CD4-positive, alpha-beta T cell treated with Interleukin-6 for 4 hours (primary cell): ENCODE results near the gene GRIP1.
"Not testable (repeated sequence)": the region's sequence is repeated elsewhere in the genome, so short reads cannot be mapped to it uniquely, and the experiment has no call there.

Source experiments
- DNase-seq: peaks from one replicate; pipeline ENCODE4 v3.0.0-alpha.2; 2020; ENCODE audit warnings: mixed read lengths

The GRIP1 gene

DNA sequence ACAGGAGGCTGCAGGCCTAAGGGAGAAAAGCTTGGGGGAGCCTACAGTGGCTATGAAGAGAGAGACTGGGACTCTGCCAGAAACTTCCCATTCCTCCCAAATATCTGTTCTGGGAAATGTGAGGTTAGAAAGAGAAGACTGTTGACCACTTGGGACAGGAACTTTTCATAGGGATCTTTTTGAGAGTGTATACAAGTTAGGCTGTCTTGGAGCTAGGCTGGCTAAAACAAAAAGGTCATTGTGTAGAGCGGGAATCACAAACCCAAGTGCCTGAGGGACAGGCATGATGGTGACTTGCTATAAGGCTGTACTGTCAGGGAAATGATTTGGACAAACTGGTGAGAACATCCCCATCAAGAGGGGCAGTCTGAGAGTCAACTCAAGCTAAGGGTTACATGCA is 175.1 kb downstream of the GRIP1 start:
- no peak for DNase-seq

DNA sequence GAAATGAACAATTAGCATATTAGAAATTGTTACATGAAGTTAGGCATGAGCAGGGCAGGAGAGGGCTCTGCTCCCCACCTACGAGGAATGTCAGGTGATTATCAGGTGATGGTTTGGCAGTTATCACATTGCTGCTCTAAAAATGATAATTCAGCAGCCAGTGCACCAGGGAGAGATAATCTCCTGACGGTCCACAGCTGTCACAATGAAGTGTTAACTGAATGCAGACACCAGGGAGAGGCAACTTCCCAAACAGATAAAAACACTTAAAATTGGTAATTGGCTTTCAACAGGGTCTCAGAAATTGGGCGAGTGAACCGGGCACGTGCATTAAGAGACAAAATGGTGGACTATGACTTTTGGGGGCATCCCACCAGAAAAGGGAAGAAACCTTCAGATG is 176.0 kb downstream of the GRIP1 start:
- no peak for DNase-seq

DNA sequence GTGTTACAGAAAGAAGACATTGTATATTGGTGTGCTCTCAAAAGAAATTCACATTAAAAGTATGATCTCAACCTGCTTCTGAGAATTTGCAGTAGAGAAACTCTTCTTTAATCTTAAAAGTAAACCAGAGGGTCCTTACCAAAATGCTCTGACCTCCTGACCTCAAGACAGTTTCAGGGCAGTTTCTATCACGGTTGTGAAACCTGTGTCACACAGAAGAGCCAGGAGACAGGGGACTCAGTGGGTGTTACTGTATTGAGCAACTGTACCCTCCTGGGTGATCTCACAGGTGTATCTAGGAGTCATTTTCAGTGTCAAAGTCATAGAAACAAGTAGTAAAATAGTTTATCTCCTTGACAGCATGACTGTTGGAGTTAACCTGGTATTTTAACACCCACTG is 178.0 kb downstream of the GRIP1 start:
- DNase-seq: no peak

DNA sequence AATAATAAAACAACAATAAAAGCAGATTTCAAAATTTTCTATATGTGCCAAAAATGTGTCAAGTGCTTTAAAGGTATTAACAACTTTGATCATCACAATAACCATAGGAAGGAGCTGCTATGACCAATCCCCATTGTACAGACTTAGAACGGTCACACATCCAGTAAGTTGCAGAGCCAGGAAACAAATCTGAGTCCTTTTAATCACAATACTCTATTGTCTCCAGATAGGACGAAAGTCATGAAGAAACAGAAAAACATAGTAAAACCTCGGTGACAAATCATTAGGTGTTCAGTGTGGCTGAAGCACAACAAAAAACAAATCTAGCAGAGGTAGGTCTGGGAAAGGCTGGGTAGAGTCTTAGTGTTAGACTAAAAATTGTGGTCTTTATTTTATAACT is 178.8 kb downstream of the GRIP1 start:
- no peak for DNase-seq

DNA sequence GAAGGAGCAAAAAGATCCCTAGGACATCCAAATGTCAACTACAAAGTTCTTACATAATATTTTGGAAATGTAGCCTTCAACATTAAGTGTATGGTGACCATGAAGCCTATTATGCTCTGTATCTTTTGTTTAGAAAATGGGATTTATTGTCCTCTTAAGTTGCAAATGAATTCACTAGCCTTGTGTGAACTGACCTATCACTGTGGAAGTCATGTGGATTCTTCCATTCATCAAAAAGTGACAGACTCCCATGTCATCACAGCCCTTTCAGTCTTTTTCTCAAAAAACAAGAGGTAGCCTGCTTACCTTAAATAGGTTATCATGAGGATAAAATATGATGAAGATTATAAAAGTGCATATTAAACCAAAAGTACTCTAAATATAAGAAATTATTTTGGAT is 179.9 kb downstream of the GRIP1 start:
- no peak for DNase-seq

DNA sequence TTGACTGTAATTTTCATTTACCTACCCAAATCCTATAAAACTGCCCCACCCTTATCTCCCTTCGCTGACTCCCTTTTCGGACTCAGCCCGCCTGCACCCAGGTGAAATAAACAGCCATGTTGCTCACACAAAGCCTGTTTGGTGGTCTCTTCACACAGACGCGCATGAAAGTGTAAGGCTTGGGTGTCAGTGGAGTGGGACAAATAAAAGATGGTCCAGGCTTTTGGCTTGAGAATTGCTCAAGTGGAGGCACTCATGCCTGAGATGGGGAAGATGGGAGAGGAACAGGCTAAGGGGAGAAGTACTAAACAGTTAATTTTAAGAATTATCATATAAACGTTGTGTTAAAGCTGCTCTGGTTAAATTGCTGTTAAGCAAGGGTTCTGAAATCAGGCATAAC is 180.8 kb downstream of the GRIP1 start:
- not testable (repeated sequence) for DNase-seq

DNA sequence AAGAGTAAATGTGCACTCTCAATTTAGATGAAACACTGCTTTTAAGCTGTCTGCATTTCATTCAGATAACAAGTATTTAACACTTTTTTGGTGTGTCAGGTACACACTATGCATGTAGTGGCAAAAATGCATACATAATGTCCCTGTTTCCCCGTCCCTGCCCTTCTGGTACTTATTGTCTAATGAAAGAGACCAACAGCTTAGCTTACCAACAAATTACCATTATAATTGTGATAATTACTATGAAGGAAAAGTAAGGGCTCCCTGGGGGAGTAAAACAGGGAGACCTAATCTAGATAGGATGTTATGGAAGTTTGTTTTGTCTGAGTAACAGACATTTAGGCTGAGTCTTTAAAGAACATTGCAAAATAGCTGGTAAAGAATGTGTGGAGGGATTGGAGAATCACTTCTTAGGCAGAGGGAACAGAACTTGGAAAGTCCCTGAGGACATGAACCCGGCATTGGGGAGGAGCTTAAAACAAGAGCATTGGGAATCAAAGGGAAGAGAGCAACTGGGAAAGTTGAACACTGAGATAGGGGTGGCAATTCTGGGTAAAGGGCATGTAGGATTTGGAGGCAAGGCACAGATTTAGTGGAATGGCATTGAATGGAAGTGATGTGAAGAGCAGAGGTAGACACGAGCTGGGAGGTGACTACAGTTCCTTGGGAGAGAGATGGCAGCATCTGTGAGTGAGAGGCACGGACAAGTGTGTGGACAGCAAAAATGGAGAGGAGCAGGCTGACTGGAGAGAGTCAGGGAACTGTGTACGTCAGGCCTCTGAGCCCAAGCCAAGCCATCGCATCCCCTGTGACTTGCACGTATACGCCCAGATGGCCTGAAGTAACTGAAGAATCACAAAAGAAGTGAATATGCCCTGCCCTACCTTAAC is 181.6 kb downstream of the GRIP1 start:
- no peak for DNase-seq

DNA sequence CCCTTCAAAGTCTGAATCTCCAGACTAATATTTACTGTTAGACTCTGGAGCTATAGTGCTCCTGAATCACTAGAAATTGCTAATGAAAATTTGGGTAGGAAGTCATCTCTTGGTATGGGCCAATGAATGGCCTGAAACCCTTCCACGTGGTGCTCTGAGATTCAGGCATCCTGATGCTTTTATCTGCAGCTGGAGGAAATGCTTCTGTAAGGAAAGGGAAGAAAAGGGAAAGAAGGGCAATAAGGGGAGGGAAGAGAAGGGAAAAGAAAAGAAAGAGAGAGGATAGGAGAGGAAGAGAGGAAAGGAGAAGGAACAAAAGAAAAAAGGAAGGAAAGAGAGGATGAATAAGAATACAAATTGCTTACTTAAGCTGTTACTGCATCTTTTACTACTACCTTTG is 182.3 kb downstream of the GRIP1 start:
- DNase-seq: no peak

DNA sequence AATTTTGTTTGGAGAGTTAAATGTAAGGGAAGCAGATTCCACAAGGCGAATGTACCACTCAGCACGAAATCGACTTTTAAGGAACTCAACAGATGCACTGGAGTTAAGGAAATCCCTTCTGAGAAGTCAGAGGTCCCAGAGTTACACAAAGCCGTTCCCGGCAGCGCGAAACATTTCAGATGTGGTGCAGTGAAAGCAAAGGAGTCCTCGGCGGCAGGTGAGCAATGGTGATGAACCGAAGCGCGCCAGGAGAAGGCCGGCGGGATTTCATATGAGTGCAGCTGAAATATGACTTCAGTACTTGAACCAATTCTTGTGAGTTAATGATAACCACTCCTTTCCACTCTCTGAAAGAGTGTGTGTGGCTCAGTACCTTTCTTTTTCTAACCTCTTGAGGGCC is 183.2 kb downstream of the GRIP1 start:
- DNase-seq: no peak

DNA sequence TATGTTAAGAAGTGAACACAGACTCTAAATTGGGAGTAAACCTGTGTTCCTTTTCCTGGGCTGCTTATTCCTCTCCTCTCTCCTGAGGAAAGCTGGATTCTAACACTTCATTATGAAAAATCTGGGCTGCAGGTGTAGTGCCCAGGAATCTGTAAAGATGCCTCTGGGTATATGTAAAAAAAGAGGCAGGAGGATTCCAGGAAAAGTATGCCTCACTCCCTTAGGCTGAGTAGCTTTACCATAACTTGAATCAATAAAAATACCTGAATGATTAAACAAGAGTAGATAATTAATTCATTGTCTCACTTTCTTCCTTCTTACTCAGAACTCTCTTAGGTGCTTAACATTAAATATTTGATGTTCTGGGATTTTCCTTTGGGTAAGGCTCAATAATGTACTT is 185.1 kb downstream of the GRIP1 start:
- no peak for DNase-seq

DNA sequence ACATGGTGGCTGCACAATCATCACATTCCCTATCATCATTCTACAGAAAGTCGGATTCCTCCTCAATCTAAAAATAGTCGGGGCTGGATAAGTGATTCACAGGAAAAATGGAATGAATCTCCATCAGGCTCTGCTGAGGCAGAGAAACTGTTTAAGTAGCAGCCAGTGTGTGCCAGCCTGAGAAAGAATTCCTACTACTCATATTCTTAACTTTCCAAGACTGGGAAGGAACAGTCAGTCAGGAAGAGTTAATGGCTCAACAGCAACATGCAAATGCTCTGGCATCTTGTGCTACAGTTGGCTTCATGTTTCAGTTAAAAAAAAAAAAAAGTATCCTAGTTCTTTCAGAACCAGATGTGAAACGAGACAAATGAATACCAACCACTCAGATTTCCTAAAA is 187.0 kb downstream of the GRIP1 start:
- DNase-seq: no peak

DNA sequence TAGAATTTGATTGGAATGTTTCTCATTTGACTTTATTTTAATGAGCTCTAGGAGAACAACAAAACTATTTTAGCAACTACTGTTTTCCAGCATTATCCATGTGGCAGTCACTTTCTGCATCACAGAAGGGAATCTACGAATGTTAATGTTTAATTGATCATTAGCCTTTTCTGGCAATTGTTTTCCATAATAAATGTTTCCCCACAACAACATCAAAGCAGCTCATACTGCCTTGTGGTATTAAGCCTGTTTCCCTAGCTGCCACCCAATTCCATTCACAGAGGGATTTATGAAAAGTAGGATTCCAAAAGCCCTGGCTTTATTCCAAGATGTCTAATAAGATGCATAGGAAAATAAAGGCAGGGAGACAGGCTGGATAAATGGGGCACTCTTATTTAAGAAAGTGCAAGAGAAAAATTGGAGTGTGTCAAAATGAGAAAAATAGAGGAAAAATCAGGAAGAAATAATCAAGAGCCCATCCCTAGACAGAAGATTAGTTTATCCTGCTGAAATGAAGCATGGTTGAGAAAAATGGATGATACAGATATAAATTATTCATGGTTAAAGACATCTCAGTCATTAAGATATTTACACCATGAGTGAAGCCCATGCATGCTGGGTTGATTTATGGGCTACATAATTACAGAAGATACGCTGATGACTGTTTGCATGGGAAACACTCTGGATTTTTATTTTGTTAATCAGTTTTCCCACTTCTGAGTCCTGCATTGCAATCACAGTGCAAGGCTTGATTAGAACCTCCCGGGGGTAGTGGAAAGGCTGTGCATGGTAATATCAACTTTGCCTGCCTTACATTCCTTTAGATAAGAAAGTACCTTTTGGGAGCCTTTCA is 196.3 kb downstream of the GRIP1 start:
- no peak for DNase-seq

DNA sequence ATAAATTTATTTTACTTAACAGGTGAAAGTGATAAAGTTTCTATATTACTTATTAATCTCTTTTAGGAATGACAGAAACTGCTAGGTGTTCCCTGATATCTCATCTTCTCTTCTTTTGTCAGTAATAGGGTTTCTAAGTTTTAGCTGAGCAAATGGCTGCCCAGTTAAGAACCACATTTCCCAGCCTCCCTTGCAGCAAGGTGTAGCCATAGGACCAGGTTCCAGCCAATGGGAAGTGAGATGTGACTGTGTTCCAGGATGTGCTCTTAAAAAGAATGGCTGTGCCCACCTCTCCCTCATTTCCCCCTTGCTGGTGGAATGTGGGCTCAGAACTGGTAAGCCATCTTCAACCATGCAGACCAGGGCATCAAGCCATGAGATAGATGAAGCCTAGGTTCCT is 210.9 kb downstream of the GRIP1 start:
- no peak for DNase-seq

DNA sequence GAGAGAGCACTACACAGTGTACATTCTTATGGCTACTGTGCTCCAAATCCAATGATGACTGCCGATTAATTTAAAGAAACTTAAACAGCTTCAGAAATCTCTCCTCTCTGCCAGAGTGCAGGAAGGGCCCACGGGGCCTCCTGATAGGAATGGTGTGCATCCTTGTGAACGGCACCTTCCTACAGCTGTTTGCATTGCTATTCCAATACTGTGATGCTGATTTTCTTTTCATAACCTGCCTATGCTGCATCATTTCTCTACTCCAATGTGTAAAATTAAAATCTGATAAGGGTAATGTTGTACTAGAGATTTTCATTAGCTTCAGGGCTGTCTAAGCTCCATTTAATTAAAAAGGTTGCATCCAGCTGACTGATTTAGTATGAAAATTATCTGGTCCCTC is 217.5 kb downstream of the GRIP1 start:
- DNase-seq: no peak

DNA sequence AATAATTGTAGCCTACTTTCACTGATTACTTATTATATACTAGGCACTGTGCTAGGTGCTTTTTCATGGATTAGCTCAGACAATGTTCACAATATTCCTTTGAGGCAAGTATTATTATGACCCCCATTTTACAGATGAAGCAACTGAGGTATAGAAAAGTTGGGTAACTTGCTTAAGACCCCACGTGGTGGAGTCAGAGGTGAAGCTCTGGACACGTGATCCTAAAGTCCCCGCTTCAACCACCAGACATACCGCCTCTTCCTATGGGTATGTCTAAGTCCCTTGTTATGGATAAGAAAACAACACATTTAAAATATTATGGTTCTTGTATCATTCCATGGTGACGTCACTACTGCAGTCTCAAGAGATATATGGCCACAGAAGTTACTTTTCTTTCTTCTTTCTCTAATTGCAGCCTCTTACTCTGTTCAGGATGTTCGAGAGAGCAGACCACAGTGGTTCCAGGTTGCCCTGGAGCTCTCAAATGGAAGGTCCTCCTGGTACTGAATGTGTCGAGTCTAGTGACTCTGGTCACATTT is 218.9 kb downstream of the GRIP1 start:
- DNase-seq: no peak

DNA sequence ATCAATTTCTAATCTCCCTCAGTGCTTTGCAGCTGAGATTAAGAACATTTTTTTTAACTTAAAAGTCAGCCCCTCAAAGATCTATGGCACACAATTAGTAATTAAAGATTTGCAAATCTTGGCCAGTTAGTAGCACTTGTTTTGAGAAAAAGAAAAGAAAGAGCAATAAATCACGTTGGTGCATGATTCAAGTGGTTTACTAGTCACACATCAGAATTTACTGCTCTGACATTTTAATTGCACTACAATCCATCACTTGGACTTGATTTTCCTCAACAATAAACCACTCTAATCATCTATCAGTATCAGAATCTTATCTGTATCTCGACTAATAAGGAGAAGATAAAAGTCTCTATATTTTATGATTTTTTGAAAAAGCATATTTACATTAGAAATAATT is 222.3 kb downstream of the GRIP1 start:
- DNase-seq: no peak

DNA sequence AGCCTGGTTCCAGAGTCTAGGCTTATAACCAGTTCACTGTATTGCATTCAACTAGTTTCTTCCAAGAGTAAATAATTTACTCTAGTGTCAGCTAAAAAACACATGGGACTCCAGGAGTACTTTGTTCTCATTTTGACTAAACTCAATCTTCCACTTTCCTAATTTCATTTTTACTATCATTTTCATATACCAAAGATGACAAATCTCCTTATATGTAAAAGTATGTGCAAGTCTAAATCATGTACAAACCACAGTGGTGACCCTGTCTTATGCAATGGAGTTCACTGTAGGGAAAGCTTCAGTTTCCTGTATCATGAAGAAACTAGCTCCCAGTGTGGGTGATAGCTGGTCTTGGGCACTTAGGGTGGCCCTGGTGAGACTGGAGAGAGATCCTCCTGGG is 225.0 kb downstream of the GRIP1 start:
- DNase-seq: no peak

DNA sequence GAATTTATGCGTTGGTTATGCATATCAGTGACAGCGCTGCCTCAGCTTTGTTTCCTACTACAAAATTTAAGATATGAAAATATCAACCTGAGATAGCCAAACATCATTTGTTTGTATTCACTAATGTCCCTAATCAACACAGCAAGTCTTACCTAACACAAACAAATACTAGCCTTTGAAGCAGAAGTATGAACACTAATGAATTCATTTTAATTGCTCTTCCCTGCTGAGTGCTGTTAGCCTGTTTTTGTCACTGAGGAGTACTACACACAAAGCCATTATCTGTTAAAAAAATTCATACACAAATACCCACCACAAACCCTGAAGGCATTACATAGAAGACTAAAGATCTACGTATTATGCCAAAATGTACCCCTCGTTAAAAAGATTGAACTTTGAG is 225.8 kb downstream of the GRIP1 start:
- no peak for DNase-seq

DNA sequence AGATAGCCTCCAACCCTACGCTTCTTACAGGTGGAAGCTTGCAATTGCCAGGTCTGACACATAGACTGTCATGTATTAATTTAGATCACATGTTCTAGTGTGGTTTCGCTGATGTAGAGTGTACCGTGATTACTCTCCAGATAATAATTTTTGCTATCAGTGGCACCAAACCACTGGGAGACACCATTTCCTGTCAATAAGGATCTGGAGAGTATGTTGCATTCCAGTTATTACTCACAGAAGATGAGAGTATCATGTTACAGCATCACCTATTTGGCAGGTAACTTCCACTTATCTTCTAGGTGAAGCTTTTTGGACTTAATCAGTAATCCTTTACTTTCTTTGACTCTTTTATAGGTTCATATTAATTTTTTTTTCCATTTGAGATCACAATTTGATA is 229.3 kb downstream of the GRIP1 start:
- no peak for DNase-seq

DNA sequence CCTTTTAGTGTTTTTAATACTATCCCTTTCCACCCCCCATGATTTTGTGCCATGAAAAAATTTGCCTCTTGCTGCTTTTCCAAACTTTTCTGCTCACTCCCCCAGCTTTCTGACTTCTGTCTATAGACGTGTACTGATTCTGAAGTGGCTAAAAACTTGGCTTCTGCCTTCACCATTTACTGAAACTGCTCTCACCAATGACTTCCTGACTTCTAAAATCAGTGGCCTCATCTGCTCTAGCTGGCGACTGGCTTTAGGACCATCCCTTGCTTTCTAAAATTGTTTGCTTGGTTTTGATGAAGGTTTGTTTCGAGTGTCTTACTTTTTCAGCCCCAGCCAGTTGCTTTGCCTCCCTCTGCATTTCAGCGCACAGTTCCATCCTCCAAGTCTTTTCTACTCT is 231.2 kb downstream of the GRIP1 start:
- DNase-seq: no peak

DNA sequence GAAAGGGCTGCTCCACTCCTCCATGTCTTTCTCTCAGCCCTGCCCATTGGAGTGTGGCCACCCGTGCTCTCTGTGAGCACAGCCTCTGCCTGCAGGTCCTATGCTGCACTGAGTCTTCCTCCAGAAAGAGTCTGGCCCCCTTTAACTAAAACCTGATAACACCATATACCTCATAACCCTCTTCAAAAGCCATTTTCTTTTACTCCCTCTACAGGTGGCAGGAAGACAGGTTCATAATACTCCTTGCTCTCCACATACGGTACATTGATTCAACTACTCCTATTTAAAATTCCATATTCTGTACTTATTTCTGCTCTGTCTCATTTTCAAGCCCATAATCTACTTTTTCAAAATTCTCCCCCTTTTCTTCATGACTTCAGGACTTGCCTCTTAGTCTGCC is 232.6 kb downstream of the GRIP1 start:
- no peak for DNase-seq

DNA sequence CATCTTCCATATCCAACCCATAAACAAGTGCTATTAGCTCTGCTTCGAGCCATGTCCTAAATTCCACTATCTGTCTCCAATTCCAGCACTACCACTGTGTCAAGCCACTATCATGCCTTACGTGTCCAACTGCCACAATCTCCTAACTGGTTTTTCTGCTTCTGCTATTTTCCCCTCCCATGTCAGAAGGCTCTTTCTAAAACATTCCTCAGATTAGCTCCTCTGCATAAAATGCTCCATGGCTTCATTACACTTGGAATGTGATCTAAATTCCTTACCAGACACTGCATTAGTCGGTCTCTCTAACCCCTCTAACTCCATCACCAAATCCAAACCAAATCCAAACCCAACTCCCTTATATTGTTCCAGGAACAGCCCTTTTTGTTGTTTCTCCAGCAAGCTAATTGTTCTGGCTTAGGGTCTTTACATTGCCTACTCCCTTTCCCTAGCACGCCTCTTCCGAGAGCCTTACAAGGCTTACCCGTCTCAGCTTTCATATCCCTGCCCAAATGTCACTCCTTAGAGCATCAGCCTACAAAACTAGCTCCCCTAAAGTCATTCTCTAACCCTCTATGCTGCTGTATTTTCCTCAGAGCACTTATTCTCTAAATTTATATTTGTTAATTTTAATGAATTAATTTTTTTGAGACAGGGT is 236.8 kb downstream of the GRIP1 start:
- no peak for DNase-seq

DNA sequence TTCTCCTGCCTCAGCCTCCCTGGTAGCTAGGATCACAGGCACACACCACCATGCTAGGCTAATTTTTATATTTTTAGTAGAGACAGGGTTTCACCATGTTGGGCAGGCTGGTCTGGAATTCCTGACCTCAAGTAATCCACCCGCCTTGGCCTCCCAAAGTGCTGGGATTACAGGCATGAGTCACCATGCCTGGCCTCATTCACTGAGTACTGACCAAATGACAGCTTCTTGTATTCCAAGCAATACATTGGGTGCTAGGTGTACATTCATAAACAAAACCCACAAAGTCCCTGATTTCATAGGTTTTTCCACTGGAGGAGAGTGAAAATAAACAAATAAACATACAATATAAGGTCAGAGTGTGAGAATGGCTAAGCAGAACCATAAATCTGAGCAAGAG is 240.3 kb downstream of the GRIP1 start:
- DNase-seq: no peak
